ENCODE data around the gene BUD23.

The BUD23 gene

GRCh38 chr7:73645643-73646174, 37.7 kb upstream of the BUD23 start:
- TF ChIP-seq, protein P1, sequence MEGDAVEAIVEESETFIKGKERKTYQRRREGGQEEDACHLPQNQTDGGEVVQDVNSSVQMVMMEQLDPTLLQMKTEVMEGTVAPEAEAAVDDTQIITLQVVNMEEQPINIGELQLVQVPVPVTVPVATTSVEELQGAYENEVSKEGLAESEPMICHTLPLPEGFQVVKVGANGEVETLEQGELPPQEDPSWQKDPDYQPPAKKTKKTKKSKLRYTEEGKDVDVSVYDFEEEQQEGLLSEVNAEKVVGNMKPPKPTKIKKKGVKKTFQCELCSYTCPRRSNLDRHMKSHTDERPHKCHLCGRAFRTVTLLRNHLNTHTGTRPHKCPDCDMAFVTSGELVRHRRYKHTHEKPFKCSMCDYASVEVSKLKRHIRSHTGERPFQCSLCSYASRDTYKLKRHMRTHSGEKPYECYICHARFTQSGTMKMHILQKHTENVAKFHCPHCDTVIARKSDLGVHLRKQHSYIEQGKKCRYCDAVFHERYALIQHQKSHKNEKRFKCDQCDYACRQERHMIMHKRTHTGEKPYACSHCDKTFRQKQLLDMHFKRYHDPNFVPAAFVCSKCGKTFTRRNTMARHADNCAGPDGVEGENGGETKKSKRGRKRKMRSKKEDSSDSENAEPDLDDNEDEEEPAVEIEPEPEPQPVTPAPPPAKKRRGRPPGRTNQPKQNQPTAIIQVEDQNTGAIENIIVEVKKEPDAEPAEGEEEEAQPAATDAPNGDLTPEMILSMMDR (IDR thresholded peaks at IDR 0.05; ENCODE audit: low read length, missing control alignments), result no peak
- no peak for DNase-seq (ENCODE audit: low read depth)
- H3K4me3 ChIP-seq (replicated peaks; ENCODE audit: low read depth, low read length), result no peak overlapping the region

DNA sequence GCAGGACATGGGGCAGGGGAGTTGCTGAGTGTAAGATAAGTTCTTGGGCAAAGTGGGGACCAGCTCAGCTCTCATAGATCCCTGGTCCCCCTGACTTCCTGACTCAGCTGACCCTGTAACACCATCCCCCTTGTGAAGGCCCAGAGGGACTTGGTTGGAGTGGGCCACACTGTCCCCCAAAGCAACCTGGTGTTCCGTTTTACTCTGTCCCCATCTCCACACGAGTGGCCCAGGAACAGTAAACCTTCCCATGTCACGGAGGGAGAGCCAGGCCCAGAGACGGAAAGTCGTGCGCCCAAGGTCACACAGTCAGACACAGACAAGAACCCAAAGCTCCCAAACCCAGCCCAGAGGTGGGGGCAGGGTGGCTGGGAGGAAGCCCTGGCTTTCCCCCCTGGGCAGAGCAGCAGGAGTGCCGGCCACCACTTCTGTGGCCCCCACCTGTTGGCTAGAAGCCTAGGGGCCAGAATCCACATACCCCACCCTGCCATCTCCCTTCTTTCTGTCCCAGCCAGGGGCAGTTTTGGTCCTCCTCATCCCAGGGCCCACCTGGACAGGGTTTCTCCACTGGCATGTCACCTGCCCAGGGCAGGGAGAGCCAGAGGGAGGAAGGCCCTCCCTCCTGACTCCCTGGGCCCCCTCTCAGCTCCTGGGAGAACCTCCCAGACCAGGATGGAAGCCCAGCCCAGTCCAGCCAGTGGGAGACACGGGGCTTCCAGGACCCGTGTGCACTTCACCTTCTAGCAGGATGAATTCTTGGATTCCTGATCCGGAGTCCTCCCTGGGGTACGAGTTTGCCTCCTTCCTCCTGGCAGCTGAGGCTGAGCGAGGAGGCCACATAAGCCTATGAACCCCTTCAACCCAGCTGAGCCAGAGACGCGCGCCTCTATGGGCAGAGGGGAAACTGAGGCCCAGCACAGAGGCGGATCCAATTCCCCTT, 36.3 kb upstream of the BUD23 start:
- H3K4me3 ChIP-seq (replicated peaks; ENCODE audit: low read depth, low read length), result no peak overlapping the region
- no peak for DNase-seq (ENCODE audit: low read depth)
- TF ChIP-seq, protein P1 (IDR thresholded peaks at IDR 0.05; ENCODE audit: low read length, missing control alignments), result no peak

DNA sequence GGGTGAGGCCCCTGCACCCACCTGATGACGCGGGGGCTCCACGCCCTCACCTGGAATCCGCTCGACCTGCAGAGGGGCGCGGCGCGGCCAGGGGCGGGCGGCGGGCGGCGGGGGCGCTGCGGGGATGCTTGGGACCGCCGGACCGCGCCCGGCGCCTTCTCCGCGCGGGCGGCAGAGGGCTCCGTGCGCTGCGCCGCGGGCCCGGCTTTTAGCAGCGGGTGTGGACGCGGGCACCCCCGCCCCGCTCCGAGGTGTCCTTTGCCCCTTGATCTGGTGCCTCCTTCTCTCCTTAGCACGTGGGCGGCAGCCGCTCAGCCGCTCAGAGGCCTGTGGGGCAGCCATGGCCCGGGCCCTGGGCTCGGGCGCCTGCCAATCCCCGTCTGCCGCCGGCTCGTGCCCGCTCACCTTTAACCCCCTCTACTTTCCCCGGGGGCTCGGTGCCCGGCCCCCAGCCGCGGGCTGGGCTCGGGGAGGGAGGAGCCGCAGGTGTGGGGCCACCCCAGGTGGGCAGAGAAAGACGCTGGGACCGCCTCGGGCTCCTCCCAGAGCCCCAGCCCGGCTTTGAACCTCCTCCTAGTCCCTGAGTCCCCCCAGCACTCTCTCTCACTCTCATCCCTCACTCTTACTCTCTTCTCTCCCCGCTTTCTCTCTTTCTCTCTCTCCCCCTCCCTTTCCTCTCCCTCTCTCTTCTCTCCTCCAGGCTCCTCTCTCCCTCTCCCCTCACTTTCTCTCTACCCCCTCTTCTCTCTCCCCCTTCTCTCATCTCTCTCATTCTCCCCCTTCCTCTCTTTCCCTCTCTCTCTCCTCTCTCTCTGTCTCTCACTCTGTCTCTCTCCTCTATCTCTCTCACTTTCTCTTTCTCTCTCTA, 35.4 kb upstream of the BUD23 start:
- peak overlapping the region; percentile 17 for H3K4me3 ChIP-seq (replicated peaks; ENCODE audit: low read depth, low read length)
- no peak for DNase-seq (ENCODE audit: low read depth)
- TF ChIP-seq, protein P1 (IDR thresholded peaks at IDR 0.05; ENCODE audit: low read length, missing control alignments), result no peak

DNA sequence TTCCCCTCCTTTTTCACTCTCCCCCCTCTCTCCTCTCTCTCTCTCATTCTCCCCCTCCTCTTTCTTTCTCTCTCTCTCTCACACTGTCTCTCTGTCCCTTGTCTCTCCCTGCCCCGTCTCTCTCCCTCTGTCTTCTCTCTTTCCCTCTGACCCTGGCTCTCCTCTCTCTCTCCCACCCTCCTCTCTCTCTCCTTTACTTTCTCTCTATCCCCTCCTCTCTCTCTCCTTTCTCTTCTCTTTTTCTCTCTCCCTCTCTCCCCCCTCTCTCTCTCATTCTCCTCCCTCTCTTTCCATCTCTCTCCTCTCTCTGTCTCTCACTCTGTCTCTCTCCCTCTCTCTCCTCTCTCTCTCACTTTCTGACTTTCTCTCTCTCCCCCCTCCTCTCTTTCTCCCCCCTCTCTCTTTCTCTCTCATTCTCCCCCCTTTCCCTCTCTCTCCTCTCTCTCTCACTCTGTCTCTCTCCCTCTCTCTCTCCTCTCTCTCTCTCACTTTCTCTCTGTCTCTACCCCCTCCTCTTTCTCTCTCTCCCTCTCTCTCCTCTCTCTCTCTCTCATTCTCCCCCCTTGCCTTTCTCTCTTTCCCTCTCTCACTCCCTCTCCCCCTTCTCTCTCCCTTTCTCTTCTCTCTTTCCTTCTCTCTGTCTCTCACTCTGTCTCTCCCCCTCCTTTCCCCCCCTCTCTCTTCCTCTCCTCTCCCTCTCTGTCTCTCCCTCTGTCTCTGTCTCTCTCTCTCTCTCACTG, 34.6 kb upstream of the BUD23 start:
- DNase-seq (ENCODE audit: low read depth), result no peak
- TF ChIP-seq, protein P1 (IDR thresholded peaks at IDR 0.05; ENCODE audit: low read length, missing control alignments), result no peak
- H3K4me3 ChIP-seq (replicated peaks; ENCODE audit: low read depth, low read length), result no peak overlapping the region

DNA sequence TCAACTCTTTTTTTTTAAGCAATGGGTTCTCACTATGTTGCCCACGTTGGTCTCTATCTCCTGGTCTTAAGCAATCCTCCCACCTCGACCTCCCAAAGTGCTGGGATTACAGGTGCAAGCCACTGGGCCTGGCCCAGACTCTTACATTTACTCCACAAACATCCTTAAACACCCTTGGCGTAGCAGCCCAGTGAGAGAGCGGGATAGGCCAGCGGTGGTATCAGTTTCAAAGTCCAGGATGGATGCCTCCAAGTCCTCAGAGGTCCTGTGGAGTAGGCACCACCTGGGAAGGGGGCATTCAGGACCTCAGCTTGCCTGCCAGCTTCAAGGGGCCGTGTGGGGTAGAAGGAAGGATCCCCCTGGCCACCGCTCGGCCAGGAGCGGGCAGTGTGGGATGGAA, 33.8 kb upstream of the BUD23 start:
- H3K4me3 ChIP-seq (replicated peaks; ENCODE audit: low read depth, low read length), result no peak overlapping the region
- DNase-seq (ENCODE audit: low read depth), result no peak
- TF ChIP-seq, protein P1 (IDR thresholded peaks at IDR 0.05; ENCODE audit: low read length, missing control alignments), result no peak

DNA sequence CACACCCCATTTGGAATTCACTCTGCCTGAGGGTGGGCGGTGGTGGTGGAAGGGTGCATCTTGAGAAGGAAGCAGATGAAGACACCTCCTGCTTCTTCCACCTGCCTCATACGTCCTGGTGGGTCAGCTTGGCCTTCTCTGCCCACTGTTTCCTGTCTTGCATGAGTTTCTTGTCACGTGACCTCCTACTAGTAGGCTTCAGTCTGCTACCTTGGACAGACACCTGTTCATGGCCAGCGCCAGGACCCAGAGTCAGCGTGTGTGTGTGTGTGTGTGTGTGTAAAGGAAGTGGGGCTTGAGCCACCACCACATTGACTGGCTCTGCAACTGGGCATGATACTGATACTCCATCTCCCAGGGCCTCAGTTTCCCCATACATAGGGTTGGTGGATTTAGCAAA, 32.9 kb upstream of the BUD23 start:
- no peak for DNase-seq (ENCODE audit: low read depth)
- TF ChIP-seq, protein P1 (IDR thresholded peaks at IDR 0.05; ENCODE audit: low read length, missing control alignments), result no peak
- no peak overlapping the region for H3K4me3 ChIP-seq (replicated peaks; ENCODE audit: low read depth, low read length)

All from fibroblast of pulmonary artery (primary cell).